OCI-LY1 (cell line): ENCODE measurements around the gene RNGTT.

Experiments
- H2AFZ ChIP-seq: fragments of 200-600 bp; sonication (generic), shearing (Covaris generic); 2 replicates; pipeline ENCODE4 v1.6.0; 2014; ENCODE audit warnings: antibody characterized with exemption, mild to moderate bottlenecking, low read length
- H3F3A ChIP-seq: fragments of 200-600 bp; sonication (generic), shearing (Covaris generic); 2 replicates; pipeline ENCODE4 v1.6.0; 2014; ENCODE audit warnings: mild to moderate bottlenecking, antibody characterized with exemption, low read length, moderate library complexity; ENCODE audit not compliant: insufficient read depth
- H3K27ac ChIP-seq: fragments of 200-600 bp; sonication (generic); 2 replicates; pipeline ENCODE4 v1.5.1; 2014; ENCODE audit warnings: low read length, mixed run types, mild to moderate bottlenecking, low read depth; ENCODE audit not compliant: poor library complexity, severe bottlenecking
- H3K27me3 ChIP-seq: fragments of 200-600 bp; sonication (generic); 2 replicates; pipeline ENCODE4 v1.6.0; 2014; ENCODE audit warnings: antibody characterized with exemption, mild to moderate bottlenecking, low read length, moderate library complexity; ENCODE audit not compliant: insufficient read depth
- H3K36me3 ChIP-seq: fragments of 200-600 bp; sonication (generic); 2 replicates; pipeline ENCODE4 v1.6.1; 2014; ENCODE audit warnings: mild to moderate bottlenecking, antibody characterized with exemption, low read length, moderate library complexity, mixed read lengths; ENCODE audit not compliant: insufficient read depth
- H3K4me1 ChIP-seq: fragments of 200-600 bp; sonication (generic); 2 replicates; pipeline ENCODE4 v1.5.1; 2014; ENCODE audit warnings: mild to moderate bottlenecking, low read length, moderate library complexity; ENCODE audit not compliant: insufficient read depth, severe bottlenecking
- H3K4me2 ChIP-seq: fragments of 200-600 bp; sonication (generic), shearing (Covaris generic); 2 replicates; pipeline ENCODE4 v1.6.1; 2014; ENCODE audit warnings: low read length
- H3K4me3 ChIP-seq: fragments of 200-600 bp; sonication (generic); 2 replicates; pipeline ENCODE4 v1.5.1; 2014; ENCODE audit warnings: low read length, low read depth, mild to moderate bottlenecking, mixed read lengths; ENCODE audit not compliant: poor library complexity, severe bottlenecking
- H3K79me2 ChIP-seq: fragments of 200-600 bp; shearing (Covaris generic); 2 replicates; pipeline ENCODE4 v1.6.1; 2016; ENCODE audit warnings: mixed run types, low read length, mixed read lengths; ENCODE audit not compliant: insufficient read depth
- H3K9ac ChIP-seq: fragments of 200-600 bp; sonication (generic), shearing (Covaris generic); 2 replicates; pipeline ENCODE4 v1.6.1; 2014; ENCODE audit warnings: mild to moderate bottlenecking, low read length, mixed read lengths
- H3K9me2 ChIP-seq: fragments of 200-600 bp; sonication (generic), shearing (Covaris generic); 2 replicates; pipeline ENCODE4 v1.6.1; 2014; ENCODE audit warnings: low read depth, mild to moderate bottlenecking, low read length, mixed read lengths
- H3K9me3 ChIP-seq: fragments of 200-600 bp; shearing (Covaris generic); 2 replicates; pipeline ENCODE4 v1.6.1; 2014; ENCODE audit warnings: low read length, mixed read lengths
- H4K20me1 ChIP-seq: fragments of 200-600 bp; sonication (generic), shearing (Covaris generic); 2 replicates; pipeline ENCODE4 v1.6.0; 2016; ENCODE audit warnings: mild to moderate bottlenecking, low read length; ENCODE audit not compliant: insufficient read depth
- EZH2 ChIP-seq: fragments of 200-600 bp; sonication (generic), shearing (Covaris generic); IDR thresholded peaks from 2 replicates; pipeline ENCODE4 v1.8.0; 2017; ENCODE audit warnings: borderline replicate concordance, mixed run types, mild to moderate bottlenecking, antibody characterized with exemption, low read length, moderate library complexity, mixed read lengths
- TF ChIP-seq, protein P1 (sequence below): fragments of 200-600 bp; sonication (generic), shearing (Covaris generic); IDR thresholded peaks from 2 replicates; pipeline ENCODE4 v1.5.1; 2017; ENCODE audit warnings: mild to moderate bottlenecking, antibody characterized with exemption, low read length, moderate library complexity, mixed read lengths

The RNGTT gene

GRCh38 chr6:88763160-88763559, 200.3 kb downstream of the RNGTT start:
- H4K20me1 ChIP-seq = no peaks in the 10 kb centered on the region
- H3K4me3 ChIP-seq = no peak overlapping the region
- no peaks in the 10 kb centered on the region for H3K9me3 ChIP-seq
- H3K4me2 ChIP-seq = no peak overlapping the region
- H3K36me3 ChIP-seq = peaks cover 5% of the 10 kb centered on the region
- no peaks in the 10 kb centered on the region for H3K27me3 ChIP-seq
- no peaks in the 10 kb centered on the region for H3K9me2 ChIP-seq
- H3K9ac ChIP-seq = no peak overlapping the region
- peaks cover 17% of the 10 kb centered on the region for H3K4me1 ChIP-seq
- no peaks in the 10 kb centered on the region for H3K79me2 ChIP-seq
- TF ChIP-seq, protein P1, sequence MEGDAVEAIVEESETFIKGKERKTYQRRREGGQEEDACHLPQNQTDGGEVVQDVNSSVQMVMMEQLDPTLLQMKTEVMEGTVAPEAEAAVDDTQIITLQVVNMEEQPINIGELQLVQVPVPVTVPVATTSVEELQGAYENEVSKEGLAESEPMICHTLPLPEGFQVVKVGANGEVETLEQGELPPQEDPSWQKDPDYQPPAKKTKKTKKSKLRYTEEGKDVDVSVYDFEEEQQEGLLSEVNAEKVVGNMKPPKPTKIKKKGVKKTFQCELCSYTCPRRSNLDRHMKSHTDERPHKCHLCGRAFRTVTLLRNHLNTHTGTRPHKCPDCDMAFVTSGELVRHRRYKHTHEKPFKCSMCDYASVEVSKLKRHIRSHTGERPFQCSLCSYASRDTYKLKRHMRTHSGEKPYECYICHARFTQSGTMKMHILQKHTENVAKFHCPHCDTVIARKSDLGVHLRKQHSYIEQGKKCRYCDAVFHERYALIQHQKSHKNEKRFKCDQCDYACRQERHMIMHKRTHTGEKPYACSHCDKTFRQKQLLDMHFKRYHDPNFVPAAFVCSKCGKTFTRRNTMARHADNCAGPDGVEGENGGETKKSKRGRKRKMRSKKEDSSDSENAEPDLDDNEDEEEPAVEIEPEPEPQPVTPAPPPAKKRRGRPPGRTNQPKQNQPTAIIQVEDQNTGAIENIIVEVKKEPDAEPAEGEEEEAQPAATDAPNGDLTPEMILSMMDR = no peak
- TF ChIP-seq EZH2 = no peak
- no peaks in the 10 kb centered on the region for H3F3A ChIP-seq
- H2AFZ ChIP-seq = no peak overlapping the region
- peak overlapping the region; percentile 64 for H3K27ac ChIP-seq

- Histone ChIP-seq H3K79me2 (no peaks in the 10 kb centered on the region), H3K36me3 (peaks cover 5% of the 10 kb centered on the region), H3K9ac (no peak overlapping the region), H3K9me2 (no peaks in the 10 kb centered on the region), H2AFZ (no peak overlapping the region), H3K4me3 (no peak overlapping the region), H4K20me1 (no peaks in the 10 kb centered on the region), H3F3A (no peaks in the 10 kb centered on the region), H3K4me1 (peaks cover 17% of the 10 kb centered on the region), H3K9me3 (no peaks in the 10 kb centered on the region), H3K4me2 (no peak overlapping the region), H3K27me3 (no peaks in the 10 kb centered on the region), H3K27ac (peak overlapping the region; percentile 64)
- no peak for TF ChIP-seq EZH2
- TF ChIP-seq, protein P1 = peak; percentile 37
These were observed 202.0 kb downstream of the RNGTT start for GRCh38 chr6:88761237-88762031.

GRCh38 chr6:88760091-88760490, 203.3 kb downstream of the RNGTT start:
- Histone ChIP-seq H3K27me3 (no peaks in the 10 kb centered on the region), H4K20me1 (no peaks in the 10 kb centered on the region), H3K9ac (no peak overlapping the region), H2AFZ (no peak overlapping the region), H3K4me2 (no peak overlapping the region), H3K4me1 (peaks cover 17% of the 10 kb centered on the region), H3K4me3 (no peak overlapping the region), H3K79me2 (no peaks in the 10 kb centered on the region), H3K9me2 (no peaks in the 10 kb centered on the region), H3K9me3 (0 out of 2 replicates have a peak, but pooled peaks cover 2% of the 10 kb centered on the region), H3F3A (no peaks in the 10 kb centered on the region), H3K36me3 (peaks cover 5% of the 10 kb centered on the region), H3K27ac (no peak overlapping the region)
- TF ChIP-seq EZH2 = no peak
- TF ChIP-seq, protein P1 = no peak
